HepG2 (cell line): ENCODE data around the gene CSF3R. TPM values are rescaled to one million over a fixed set of nuclear protein-coding genes. Genes with fewer than 3 reads are reported as not detected.
A peak's percentile ranks its signal among the peaks of the same experiment; 100 is the strongest.

Experiments used
- ARID4A ChIP-seq: sonication (generic); formaldehyde crosslinking; IDR thresholded peaks from 2 replicates; pipeline ENCODE4 v1.5.0; 2020; ENCODE audit warnings: mild to moderate bottlenecking, missing genetic modification reagents, borderline replicate concordance
- ATAD3A ChIP-seq: sonication (generic); formaldehyde crosslinking; IDR thresholded peaks from 2 replicates; pipeline ENCODE4 v1.4.0; 2020; ENCODE audit warnings: missing genetic modification reagents
- BORCS8-MEF2B ChIP-seq: sonication (generic); formaldehyde crosslinking; IDR thresholded peaks from 2 replicates; pipeline ENCODE4 v1.8.0; 2022; ENCODE audit warnings: mild to moderate bottlenecking, missing genetic modification reagents
- DDIT3 ChIP-seq: sonication (generic); formaldehyde crosslinking; IDR thresholded peaks from 2 replicates; pipeline ENCODE4 v1.4.0; 2020; ENCODE audit warnings: mild to moderate bottlenecking, missing genetic modification reagents
- DNMT1 ChIP-seq: sonication (generic); formaldehyde crosslinking; IDR thresholded peaks from 2 replicates; pipeline ENCODE4 v1.5.1; 2020; ENCODE audit warnings: mild to moderate bottlenecking, missing genetic modification reagents
- FOXK2 ChIP-seq: fragments of 450-650 bp; IDR thresholded peaks from 2 replicates; pipeline ENCODE4 v1.6.1; 2016
- HIVEP1 ChIP-seq: sonication (generic); formaldehyde crosslinking; IDR thresholded peaks from 2 replicates; pipeline ENCODE4 v1.4.0; 2020; ENCODE audit warnings: mild to moderate bottlenecking, missing genetic modification reagents
- MXD3 ChIP-seq: IDR thresholded peaks from 2 replicates; pipeline ENCODE4 v1.6.1; 2016; ENCODE audit warnings: mild to moderate bottlenecking, missing biosample characterization, missing genetic modification reagents
- REST ChIP-seq, 2 experiments: IDR thresholded peaks; 2 replicates each; pipeline ENCODE4 v1.6.1; 2011 to 2012; ENCODE audit warnings: low read length in 2 of 2, borderline replicate concordance in 1 of 2, low read depth in 1 of 2, mild to moderate bottlenecking in 1 of 2, moderate library complexity in 1 of 2
- SRSF4 ChIP-seq: fragments of 200-400 bp; formaldehyde crosslinking; IDR thresholded peaks from one replicate; pipeline ENCODE4 v1.6.1; 2018; ENCODE audit warnings: mild to moderate bottlenecking, low read depth, low read length, moderate library complexity; ENCODE audit not compliant: poor library complexity, severe bottlenecking
- TCF7 ChIP-seq: sonication (generic); IDR thresholded peaks from 2 replicates; pipeline ENCODE4 v1.6.1; 2016; ENCODE audit warnings: antibody characterized with exemption, low read depth
- ZNF691 ChIP-seq: sonication (generic); formaldehyde crosslinking; IDR thresholded peaks from 2 replicates; pipeline ENCODE4 v1.4.0; 2020; ENCODE audit warnings: missing genetic modification reagents, low read depth, mild to moderate bottlenecking, borderline replicate concordance
- ZNF709 ChIP-seq: sonication (generic); formaldehyde crosslinking; IDR thresholded peaks from 2 replicates; pipeline ENCODE4 v1.5.0; 2020; ENCODE audit warnings: mild to moderate bottlenecking, missing genetic modification reagents
- ZNF816 ChIP-seq: sonication (generic); formaldehyde crosslinking; IDR thresholded peaks from 2 replicates; pipeline ENCODE4 v1.8.0; 2022; ENCODE audit warnings: missing genetic modification reagents, mild to moderate bottlenecking, borderline replicate concordance
- ZUFSP ChIP-seq: sonication (generic); formaldehyde crosslinking; IDR thresholded peaks from 2 replicates; pipeline ENCODE4 v1.9.0; 2021; ENCODE audit warnings: missing genetic modification reagents, mild to moderate bottlenecking, borderline replicate concordance
- polyA plus RNA-seq, 8 experiments: library from polyadenylated mRNA; depleted of rRNA in 3 of 8; stranded (reverse) in 7 of 8; unstranded in 1 of 8; fragments of >200 nt; fragmentation: Illumina TruSeq in 4 of 8; extraction: Trizol in 4 of 8; gene quantifications; 2 replicates each; pipeline versions ENCODE4 v1.2.1 to v1.2.3, GENCODE V29; 2011 to 2016; ENCODE audit warnings: low read depth in 4 of 8, missing spikeins in 1 of 8, mixed read lengths in 1 of 8; ENCODE audit not compliant: insufficient read depth in 1 of 8
- total RNA-seq, 5 experiments: library from RNA; depleted of rRNA; stranded (reverse); fragments of >200 nt; fragmentation: Illumina TruSeq; extraction: Trizol; gene quantifications; 2 replicates each; pipeline ENCODE4 v1.2.3, GENCODE V29; 2016; ENCODE audit warnings: low read depth in 1 of 5

Gene CSF3R
- total and polyA plus RNA-seq, 2 of the 13 experiments (the other 11 are each of a cell fraction or from before 2014, with no cell fraction given), result 11.9 to 28.8 TPM

- no peak for TF ChIP-seq SRSF4
- peak; percentile 91 for TF ChIP-seq ARID4A (CRISPR knock-in tag)
- TF ChIP-seq TCF7, result no peak
- TF ChIP-seq ZUFSP (CRISPR knock-in tag), result no peak
- peak; percentile 92 for TF ChIP-seq BORCS8-MEF2B (CRISPR knock-in tag)
- TF ChIP-seq FOXK2, result peak; percentile 9; the same call in 1 of the 2 replicates
- no peak for TF ChIP-seq ZNF691 (CRISPR knock-in tag)
- TF ChIP-seq REST (IDR thresholded peaks at IDR 0.05; ENCODE audit: borderline replicate concordance in 1 of 2, low read depth in 1 of 2, low read length in 2 of 2), result peak in 1 of 2 experiments; percentile 63; a peak in 1 of 4 replicates
- TF ChIP-seq ZNF709 (CRISPR knock-in tag), result no peak
- peak; percentile 77; the same call in 1 of the 2 replicates for TF ChIP-seq DNMT1 (CRISPR knock-in tag)
- peak; percentile 55; the same call in 1 of the 2 replicates for TF ChIP-seq HIVEP1 (CRISPR knock-in tag)
- 0 out of 2 replicates have a peak, but pooled peaks have one; percentile 62 for TF ChIP-seq DDIT3 (CRISPR knock-in tag)
- TF ChIP-seq MXD3 (CRISPR knock-in tag), result peak; percentile 94
- TF ChIP-seq ATAD3A (CRISPR knock-in tag), result 0 out of 2 replicates have a peak, but pooled peaks have one; percentile 69
- peak; percentile 94 for TF ChIP-seq ZNF816 (CRISPR knock-in tag)
Measured at GRCh38 chr1:36463803-36464604, 18.7 kb downstream of the CSF3R start, which contains the start of gene MRPS15 (continued).
